HCT116 (cell line): ENCODE results near the gene SRP9. TPM values are rescaled to one million over a fixed set of nuclear protein-coding genes. Genes with fewer than 3 reads are reported as not detected.
"Not testable (repeated sequence)": the region's sequence is repeated elsewhere in the genome, so short reads cannot be mapped to it uniquely, and the experiment has no call there.

Source experiments
- ATAC-seq: fragments of 200-7000 bp; cut with Tn5 transposase; 2 replicates; pipeline ENCODE4 v1.9.1; 2020; ENCODE audit warnings: mild to moderate bottlenecking, moderate library complexity
- BruUV-seq: library from RNA; stranded (reverse); fragments of 400-500 nt; replicated peaks from 2 replicates; lab custom pipeline; 2021; lab: Mats Ljungman, UMichigan
- CTCF ChIA-PET: fragments of 300-600 bp; sonication (Branson Sonifier 250); formaldehyde crosslinking; loops from one replicate; lab custom pipeline; 2021; ENCODE audit warnings: antibody characterized with exemption; lab: Charles Lee
- POLR2A ChIA-PET: fragments of 300-600, 350-600 bp; sonication (Branson Sonifier 250); formaldehyde crosslinking; loops from one replicate; lab custom pipeline; 2021; ENCODE audit warnings: antibody characterized with exemption; lab: Charles Lee
- RAD21 ChIA-PET, 2 experiments: fragments of 300-600 bp; sonication (Branson Sonifier 250); formaldehyde crosslinking; loops; one replicate each; lab custom pipeline; 2023; ENCODE audit warnings: low total read pairs in 2 of 2; ENCODE audit not compliant: uncharacterized antibody in 2 of 2, unreplicated experiment in 2 of 2, low non-redundant PET in 1 of 2; lab: Charles Lee
- DNase-seq: peaks from one replicate; pipeline ENCODE4 v3.0.0-alpha.2; 2010; ENCODE audit warnings: low read depth, low spot score
- H2AFZ ChIP-seq: fragments of 200-600 bp; shearing (Covaris generic), sonication (generic); 2 replicates; pipeline ENCODE4 v1.6.1; 2017; ENCODE audit warnings: low read depth, mixed run types, mixed read lengths, antibody characterized with exemption, low read length; ENCODE audit not compliant: poor library complexity, severe bottlenecking
- H3K27ac ChIP-seq: 2 replicates; pipeline ENCODE4 v1.5.1; 2012; ENCODE audit warnings: low read depth, low read length
- H3K27me3 ChIP-seq: fragments of 200-600 bp; sonication (generic); 2 replicates; pipeline ENCODE4 v1.6.1; 2016; ENCODE audit warnings: mixed run types, low read length, mixed read lengths; ENCODE audit not compliant: insufficient read depth
- H3K36me3 ChIP-seq, 2 experiments: fragments of 200-500 bp in 1 of 2; fragments of 200-600 bp in 1 of 2; sonication (Bioruptor generic) in 1 of 2; sonication (generic) in 1 of 2; 2 replicates each; pipeline versions ENCODE4 v1.5.1 to v1.6.1; 2014 to 2016; ENCODE audit warnings: low read length in 2 of 2, inconsistent platforms in 1 of 2, mixed read lengths in 1 of 2, mixed run types in 1 of 2; ENCODE audit not compliant: insufficient read depth in 2 of 2, control insufficient read depth in 1 of 2
- H3K4me1 ChIP-seq, 2 experiments: fragments of 200-600 bp in 1 of 2; sonication (generic) in 1 of 2; 2 replicates each; pipeline versions ENCODE4 v1.5.1 to v1.6.1; 2012 to 2017; ENCODE audit warnings: low read length in 2 of 2, inconsistent platforms in 1 of 2, mild to moderate bottlenecking in 1 of 2, mixed read lengths in 1 of 2, mixed run types in 1 of 2, moderate library complexity in 1 of 2; ENCODE audit not compliant: insufficient read depth in 2 of 2, control insufficient read depth in 1 of 2
- H3K4me2 ChIP-seq: fragments of 200-600 bp; sonication (generic); 2 replicates; pipeline ENCODE4 v1.6.1; 2017; ENCODE audit warnings: mixed run types, low read length, mixed read lengths
- H3K4me3 ChIP-seq, 2 experiments: fragments of 200-600 bp in 1 of 2; sonication (generic) in 1 of 2; replicated peaks in 1 of 2; 2 replicates each; pipeline ENCODE4 v1.5.1; 2011 to 2016; ENCODE audit warnings: low read length in 2 of 2, control low read depth in 1 of 2, low read depth in 1 of 2, mild to moderate bottlenecking in 1 of 2, mixed read lengths in 1 of 2, mixed run types in 1 of 2
- H3K79me2 ChIP-seq: fragments of 200-600 bp; sonication (generic); 2 replicates; pipeline ENCODE4 v1.6.1; 2017; ENCODE audit warnings: mild to moderate bottlenecking, mixed run types, low read length, moderate library complexity, mixed read lengths; ENCODE audit not compliant: insufficient read depth
- H3K9ac ChIP-seq: fragments of 200-600 bp; sonication (generic); 2 replicates; pipeline ENCODE4 v1.6.1; 2016; ENCODE audit warnings: low read length, mixed read lengths
- H3K9me2 ChIP-seq: fragments of 200-600 bp; sonication (generic), shearing (Covaris generic); 2 replicates; pipeline ENCODE4 v1.6.1; 2017; ENCODE audit warnings: mixed run types, mild to moderate bottlenecking, moderate library complexity; ENCODE audit not compliant: insufficient read depth
- H3K9me3 ChIP-seq, 2 experiments: fragments of 200-500 bp in 1 of 2; fragments of 200-600 bp in 1 of 2; sonication (Bioruptor generic) in 1 of 2; sonication (generic) in 1 of 2; 2 replicates each; pipeline ENCODE4 v1.6.1; 2014 to 2017; ENCODE audit warnings: low read length in 2 of 2, mixed read lengths in 2 of 2, inconsistent platforms in 1 of 2, low read depth in 1 of 2, mild to moderate bottlenecking in 1 of 2, mixed run types in 1 of 2, moderate library complexity in 1 of 2; ENCODE audit not compliant: control insufficient read depth in 1 of 2, insufficient read depth in 1 of 2
- H4K20me1 ChIP-seq: fragments of 200-600 bp; sonication (generic), shearing (Covaris generic); 2 replicates; pipeline ENCODE4 v1.6.1; 2017; ENCODE audit warnings: mixed run types, mild to moderate bottlenecking, moderate library complexity; ENCODE audit not compliant: insufficient read depth
- CEBPB ChIP-seq: IDR thresholded peaks from 2 replicates; pipeline ENCODE4 v1.6.1; 2012; ENCODE audit warnings: low read depth
- CTCF ChIP-seq, 3 experiments: fragments of 200-600 bp in 1 of 3; sonication (generic) in 1 of 3; IDR thresholded peaks in 2 of 3; conservative IDR thresholded peaks in 1 of 3; 2 replicates each; pipeline ENCODE4 v1.5.1; 2012 to 2017; ENCODE audit warnings: low read depth in 2 of 3, low read length in 2 of 3, antibody characterized with exemption in 1 of 3, borderline replicate concordance in 1 of 3, control low read depth in 1 of 3, mild to moderate bottlenecking in 1 of 3, mixed read lengths in 1 of 3, mixed run types in 1 of 3, moderate library complexity in 1 of 3; ENCODE audit not compliant: insufficient read depth in 1 of 3
- ELF1 ChIP-seq: IDR thresholded peaks from 2 replicates; pipeline ENCODE4 v1.6.1; 2012; ENCODE audit warnings: low read depth, borderline replicate concordance
- EZH2phosphoT487 ChIP-seq: fragments of 200-600 bp; IDR thresholded peaks from 2 replicates; pipeline ENCODE4 v1.6.1; 2018; ENCODE audit warnings: antibody characterized with exemption, borderline replicate concordance
- FOSL1 ChIP-seq: IDR thresholded peaks from 2 replicates; pipeline ENCODE4 v1.6.1; 2012; ENCODE audit warnings: low read depth
- MAX ChIP-seq: IDR thresholded peaks from 2 replicates; pipeline ENCODE4 v1.6.1; 2012
- POLR2A ChIP-seq: IDR thresholded peaks from 2 replicates; pipeline ENCODE4 v1.7.0; 2011; ENCODE audit warnings: borderline replicate concordance; ENCODE audit not compliant: insufficient read depth, insufficient read length; ENCODE audit errors: extremely low read depth
- RAD21 ChIP-seq: IDR thresholded peaks from 2 replicates; pipeline ENCODE4 v1.6.1; 2012; ENCODE audit warnings: low read depth, mild to moderate bottlenecking
- REST ChIP-seq: IDR thresholded peaks from 2 replicates; pipeline ENCODE4 v1.6.1; 2012; ENCODE audit warnings: low read depth
- SP1 ChIP-seq: IDR thresholded peaks from 2 replicates; pipeline ENCODE4 v1.6.1; 2012; ENCODE audit warnings: low read depth
- SRF ChIP-seq: IDR thresholded peaks from 2 replicates; pipeline ENCODE4 v1.6.1; 2012; ENCODE audit warnings: low read depth
- TCF7L2 ChIP-seq: IDR thresholded peaks from 2 replicates; pipeline ENCODE4 v1.7.0; 2011; ENCODE audit warnings: borderline replicate concordance, inconsistent platforms; ENCODE audit not compliant: insufficient read depth, insufficient read length; ENCODE audit errors: extremely low read depth
- ZBTB33 ChIP-seq: IDR thresholded peaks from 2 replicates; pipeline ENCODE4 v1.6.1; 2011; ENCODE audit warnings: mild to moderate bottlenecking, low read length, moderate library complexity; ENCODE audit not compliant: insufficient replicate concordance; ENCODE audit errors: extremely low read depth
- ZFX ChIP-seq: fragments of 450-650 bp; IDR thresholded peaks from 2 replicates; pipeline ENCODE4 v1.6.1; 2017
- intact Hi-C: fragments of 100-400 bp; cut with micrococcal nuclease; formaldehyde crosslinking; loops from 2 replicates; pipeline ENCODE4 v1.10.0; 2022
- total RNA-seq: library from RNA; stranded (reverse); gene quantifications from one replicate; pipeline ENCODE4 v1.2.1, GENCODE V29; 2021; ENCODE audit not compliant: unreplicated experiment

The SRP9 gene
- total RNA-seq, 1 experiment from 2014 or later, result 220 TPM

GRCh38 chr1:225780630-225781029 is 3.0 kb downstream of the SRP9 start:
- H3K4me2 ChIP-seq, result no peak overlapping the region
- H3K27ac ChIP-seq, result no peak overlapping the region
- no peaks in the 10 kb centered on the region for H3K9me3 ChIP-seq
- no peaks in the 10 kb centered on the region for H3K9me2 ChIP-seq
- H3K4me3 ChIP-seq, result no peak overlapping the region
- no peaks in the 10 kb centered on the region for H3K27me3 ChIP-seq
- POLR2A ChIA-PET, result interaction anchor here (1.1 kb wide), 1 partner anchor 104 kb away, joined by 3 read pairs; no protein-coding TSS in a partner anchor
- H3K4me1 ChIP-seq, result peaks cover 8 to 15% of the 10 kb centered on the region in 2 experiments; a peak in 3 of 4 replicates
- peaks cover 18 to 24% of the 10 kb centered on the region in 2 experiments for H3K36me3 ChIP-seq
- ATAC-seq (no peak), DNase-seq (no peak)
- intact Hi-C loops, result no loop called here
- CTCF ChIA-PET, result no interaction called here
- BruUV-seq, result no TSS peak
- TF ChIP-seq POLR2A (no peak), FOSL1 (no peak), ZBTB33 (no peak), ZFX (no peak), RAD21 (no peak), TCF7L2 (no peak), ELF1 (no peak), SRF (no peak), REST (no peak), EZH2phosphoT487 (no peak), MAX (no peak), SP1 (no peak), CTCF (IDR thresholded peaks at IDR 0.05 in 2 of 3, conservative IDR thresholded peaks at IDR 0.05 in 1 of 3; ENCODE audit: borderline replicate concordance in 1 of 3, insufficient read depth in 1 of 3, low read depth in 2 of 3, low read length in 2 of 3) (no peak), CEBPB (no peak)
- RAD21 ChIA-PET, result no interaction called here
- no peak overlapping the region for H3K9ac ChIP-seq
- H4K20me1 ChIP-seq, result peaks cover 17% of the 10 kb centered on the region
- H3K79me2 ChIP-seq, result peaks cover 78% of the 10 kb centered on the region
- H2AFZ ChIP-seq, result no peak overlapping the region

- DNase-seq, H3K4me1 ChIP-seq, CTCF ChIA-PET, H3K4me2 ChIP-seq, H3K27me3 ChIP-seq, H3K9ac ChIP-seq, H3K9me3 ChIP-seq, intact Hi-C loops, H2AFZ ChIP-seq, ATAC-seq, BruUV-seq, RAD21 ChIA-PET, H3K9me2 ChIP-seq, H3K27ac ChIP-seq, H4K20me1 ChIP-seq, H3K4me3 ChIP-seq: not testable (repeated sequence)
- POLR2A ChIA-PET, result interaction anchor here (1.7 kb wide), 1 partner anchor 12 kb away, joined by 5 read pairs; the partner anchor contains the start of gene SRP9
- Histone ChIP-seq H3K36me3 (peaks cover 29 to 39% of the 10 kb centered on the region in 2 experiments), H3K79me2 (peaks cover 60% of the 10 kb centered on the region)
Measured at GRCh38 chr1:225789142-225789541, 11.5 kb downstream of the SRP9 start.
